Endothelial cell of umbilical vein (primary cell): ENCODE results near the gene MYOD1. TPM values are rescaled to one million over a fixed set of nuclear protein-coding genes. Genes with fewer than 3 reads are reported as not detected.

Source experiments
- BruUV-seq: library from RNA; stranded (reverse); fragments of 400-500 nt; replicated peaks from 2 replicates; lab custom pipeline; 2021; lab: Mats Ljungman, UMichigan
- CTCF ChIA-PET: fragments of 300-600, 350-600 bp; sonication (Branson Sonifier 250); formaldehyde crosslinking; loops from one replicate; lab custom pipeline; 2021; ENCODE audit warnings: antibody characterized with exemption, inconsistent platforms; lab: Charles Lee
- POLR2A ChIA-PET: fragments of 300-600, 350-600 bp; sonication (Branson Sonifier 250); formaldehyde crosslinking; loops from one replicate; lab custom pipeline; 2021; ENCODE audit warnings: antibody characterized with exemption, inconsistent platforms; lab: Charles Lee
- DNase-seq: peaks from one replicate; pipeline ENCODE4 v3.0.0-alpha.2; 2011; ENCODE audit warnings: low read depth, low spot score
- FAIRE-seq: peaks from 2 replicates; lab custom pipeline; 2011; peaks lifted over from hg19 to GRCh38; lab: Jason Lieb, UNC
- H2AFZ ChIP-seq: 2 replicates; pipeline ENCODE4 v1.6.0; 2012; ENCODE audit warnings: low read depth, low read length, control low read depth, inconsistent platforms
- H3K27ac ChIP-seq: 2 replicates; pipeline ENCODE4 v1.5.1; 2011; ENCODE audit warnings: low read depth, mild to moderate bottlenecking, control low read depth, low read length, moderate library complexity; ENCODE audit not compliant: insufficient read depth
- H3K27me3 ChIP-seq, 2 experiments: 2 replicates each; pipeline versions ENCODE4 v1.6.0 to v1.6.1; 2011; ENCODE audit warnings: low read length in 2 of 2, mixed read lengths in 1 of 2; ENCODE audit not compliant: control insufficient read depth in 2 of 2, insufficient read depth in 2 of 2
- H3K36me3 ChIP-seq, 2 experiments: 2 replicates in 1 of 2; 3 replicates in 1 of 2; pipeline ENCODE4 v1.5.1; 2011; ENCODE audit warnings: low read length in 2 of 2, mild to moderate bottlenecking in 1 of 2, moderate library complexity in 1 of 2; ENCODE audit not compliant: control insufficient read depth in 2 of 2, insufficient read depth in 2 of 2; ENCODE audit errors: extremely low read depth in 1 of 2
- H3K4me1 ChIP-seq: 3 replicates; pipeline ENCODE4 v1.5.1; 2011; ENCODE audit warnings: mild to moderate bottlenecking, low read length; ENCODE audit not compliant: control insufficient read depth, insufficient read depth; ENCODE audit errors: extremely low read depth
- H3K4me2 ChIP-seq: 2 replicates; pipeline ENCODE4 v1.6.1; 2011; ENCODE audit warnings: low read length, control low read depth, mixed read lengths; ENCODE audit not compliant: insufficient read depth
- H3K4me3 ChIP-seq, 3 experiments: fragments of 200-600 bp in 1 of 3; sonication (generic), shearing (Covaris generic) in 1 of 3; replicated peaks in 1 of 3; 2 replicates each; pipeline ENCODE4 v1.5.1; 2011 to 2016; ENCODE audit warnings: control low read depth in 3 of 3, low read length in 3 of 3, mild to moderate bottlenecking in 2 of 3, inconsistent platforms in 1 of 3, low read depth in 1 of 3, moderate library complexity in 1 of 3; ENCODE audit not compliant: insufficient read depth in 1 of 3
- H3K79me2 ChIP-seq: 2 replicates; pipeline ENCODE4 v1.6.0; 2012; ENCODE audit warnings: low read length, inconsistent platforms; ENCODE audit not compliant: control insufficient read depth, insufficient read depth
- H3K9ac ChIP-seq: replicated peaks from 2 replicates; pipeline ENCODE3; 2011; ENCODE audit warnings: low read length, control low read depth; ENCODE audit not compliant: insufficient read depth; ENCODE audit errors: extremely low read depth
- H3K9me1 ChIP-seq: replicated peaks from 3 replicates; pipeline ENCODE4 v1.6.0; 2011; ENCODE audit warnings: mild to moderate bottlenecking, low read length; ENCODE audit not compliant: control insufficient read depth, insufficient read depth; ENCODE audit errors: extremely low read depth
- H3K9me3 ChIP-seq: replicated peaks from 2 replicates; pipeline ENCODE4 v1.5.1; 2012; ENCODE audit warnings: low read length, inconsistent platforms; ENCODE audit not compliant: control insufficient read depth, insufficient read depth
- H4K20me1 ChIP-seq: replicated peaks from 2 replicates; pipeline ENCODE3; 2011; ENCODE audit warnings: mild to moderate bottlenecking, low read length; ENCODE audit not compliant: control insufficient read depth, insufficient read depth; ENCODE audit errors: extremely low read depth
- CTCF ChIP-seq, 2 donors: IDR thresholded peaks; 1 replicate in 1 of 2; 2 replicates in 1 of 2; pipeline ENCODE4 v1.5.1; 2011; ENCODE audit warnings: low read length in 2 of 2, mild to moderate bottlenecking in 2 of 2, moderate library complexity in 2 of 2, control low read depth in 1 of 2, inconsistent platforms in 1 of 2, low read depth in 1 of 2; ENCODE audit not compliant: insufficient read depth in 1 of 2; ENCODE audit errors: extremely low read depth in 1 of 2
- EZH2 ChIP-seq: IDR thresholded peaks from 2 replicates; pipeline ENCODE4 v1.6.1; 2012; ENCODE audit warnings: borderline replicate concordance, low read depth, mild to moderate bottlenecking, moderate library complexity, low read length, inconsistent platforms; ENCODE audit not compliant: severe bottlenecking
- FOS ChIP-seq: IDR thresholded peaks from 2 replicates; pipeline ENCODE4 v1.6.1; 2011; ENCODE audit warnings: mild to moderate bottlenecking, low read length, moderate library complexity, borderline replicate concordance; ENCODE audit not compliant: insufficient read depth
- GATA2 ChIP-seq: IDR thresholded peaks from 2 replicates; pipeline ENCODE4 v1.7.0; 2011; ENCODE audit warnings: low read depth, mild to moderate bottlenecking, moderate library complexity, mixed read lengths, low read length; ENCODE audit not compliant: insufficient read length, insufficient read depth
- JUN ChIP-seq: IDR thresholded peaks from 2 replicates; pipeline ENCODE4 v1.6.1; 2011; ENCODE audit warnings: borderline replicate concordance, low read depth; ENCODE audit not compliant: insufficient read length, insufficient read depth
- MYC ChIP-seq: IDR thresholded peaks from one replicate; pipeline ENCODE4 v1.6.1; 2011; ENCODE audit warnings: mild to moderate bottlenecking, low read depth, low read length
- POLR2A ChIP-seq: IDR thresholded peaks from 2 replicates; pipeline ENCODE4 v1.6.1; 2012; ENCODE audit warnings: low read depth, mild to moderate bottlenecking, control low read depth, low read length
- POLR2AphosphoS5 ChIP-seq: IDR thresholded peaks from 2 replicates; pipeline ENCODE4 v1.6.1; 2012; ENCODE audit warnings: low read depth, mild to moderate bottlenecking, control low read depth, low read length, moderate library complexity; ENCODE audit not compliant: insufficient read depth
- dilution Hi-C: fragments of 300-500 bp; cut with MboI; formaldehyde crosslinking; loops from one replicate; pipeline ENCODE4 v1.15.0; 2019; ENCODE audit warnings: low sequenced_read_pairs; ENCODE audit not compliant: extremely low pct_ligation_motif_present
- intact Hi-C: fragments of 100-400 bp; cut with micrococcal nuclease; formaldehyde crosslinking; loops from one replicate; pipeline ENCODE4 v1.10.0; 2022
- polyA plus RNA-seq, 4 experiments: library from polyadenylated mRNA; depleted of rRNA in 3 of 4; stranded (reverse) in 3 of 4; unstranded in 1 of 4; fragments of >200 nt; gene quantifications; 2 replicates each; pipeline versions ENCODE4 v1.2.1 to v1.2.3, GENCODE V29; 2011 to 2012; ENCODE audit warnings: missing spikeins in 1 of 4
- total RNA-seq: library from RNA; stranded (reverse); gene quantifications from 2 replicates; pipeline ENCODE4 v1.2.3, GENCODE V29; 2021
- TF ChIP-seq, protein P1 (sequence below): IDR thresholded peaks from 2 replicates; pipeline ENCODE4 v1.6.1; 2011; ENCODE audit not compliant: insufficient read depth, insufficient read length

The MYOD1 gene
- total and polyA plus RNA-seq, 2 donors (not counting 3 experiments of a cell fraction or from before 2014, with no cell fraction given), result not detected

DNA sequence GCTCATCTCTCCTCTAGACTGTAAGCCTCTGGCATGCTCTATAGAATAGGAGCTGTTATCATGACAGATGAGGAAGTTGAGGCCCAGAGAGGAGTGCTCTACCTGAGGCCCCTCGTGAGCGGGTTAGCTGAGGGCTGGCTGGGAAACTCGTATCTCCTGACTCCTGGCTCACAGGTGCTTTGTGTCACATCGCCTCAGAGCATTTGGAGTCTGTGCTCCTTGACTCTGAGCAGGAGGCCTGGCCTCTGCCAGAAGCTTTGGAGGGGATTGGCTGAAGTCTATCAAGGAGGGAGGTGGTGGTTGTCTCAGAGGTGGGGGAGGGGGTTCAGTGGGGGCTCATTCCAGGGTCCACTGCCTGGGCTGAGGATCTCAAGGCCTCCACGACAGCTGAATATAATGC lies 22.6 kb downstream of the MYOD1 start:
- intact Hi-C loops, result no loop called here
- ChIA-PET POLR2A (no interaction called here), CTCF (interaction anchor here (1.7 kb wide), 1 partner anchor 11 kb away, joined by 5 read pairs; no protein-coding TSS in a partner anchor)
- H3K9ac ChIP-seq, result no peak overlapping the region
- H3K27ac ChIP-seq, result no peak overlapping the region
- dilution Hi-C loops, result no loop called here
- TF ChIP-seq FOS, result no peak
- no peak for TF ChIP-seq POLR2AphosphoS5
- TF ChIP-seq GATA2, result no peak
- no TSS peak for BruUV-seq
- no peaks in the 10 kb centered on the region for H4K20me1 ChIP-seq
- no peak overlapping the region for H3K4me3 ChIP-seq
- H3K9me3 ChIP-seq, result no peaks in the 10 kb centered on the region
- H3K9me1 ChIP-seq, result no peaks in the 10 kb centered on the region
- no peak for DNase-seq
- FAIRE-seq, result no peak
- no peak overlapping the region for H3K4me2 ChIP-seq
- H3K27me3 ChIP-seq, result peaks cover 20 to 26% of the 10 kb centered on the region in 2 experiments
- no peak overlapping the region for H2AFZ ChIP-seq
- no peaks in the 10 kb centered on the region for H3K79me2 ChIP-seq
- no peaks in the 10 kb centered on the region for H3K4me1 ChIP-seq
- no peaks in the 10 kb centered on the region for H3K36me3 ChIP-seq

GRCh38 chr11:17743026-17743807 lies 23.8 kb downstream of the MYOD1 start:
- Histone ChIP-seq H3K27ac (no peak overlapping the region), H3K9me1 (no peaks in the 10 kb centered on the region), H3K9me3 (no peaks in the 10 kb centered on the region), H3K4me2 (no peak overlapping the region), H4K20me1 (no peaks in the 10 kb centered on the region), H3K27me3 (peaks cover 12 to 16% of the 10 kb centered on the region in 2 experiments), H2AFZ (no peak overlapping the region), H3K36me3 (no peaks in the 10 kb centered on the region), H3K9ac (no peak overlapping the region), H3K4me1 (no peaks in the 10 kb centered on the region), H3K4me3 (no peak overlapping the region), H3K79me2 (no peaks in the 10 kb centered on the region)
- DNase-seq, result no peak
- no TSS peak for BruUV-seq
- dilution Hi-C loops, result no loop called here
- intact Hi-C loops, result no loop called here
- FAIRE-seq, result no peak
- CTCF ChIA-PET, result interaction anchor here (1.3 to 1.9 kb wide), 3 partner anchors 12 to 236 kb away, joined by 4 to 12 read pairs (median 5); no protein-coding TSS in a partner anchor
- TF ChIP-seq POLR2A (no peak), JUN (no peak), EZH2 (no peak), CTCF (IDR thresholded peaks at IDR 0.05; ENCODE audit: extremely low read depth in 1 of 2, insufficient read depth in 1 of 2, low read depth in 1 of 2, low read length in 2 of 2) (no peak), POLR2AphosphoS5 (no peak), MYC (no peak), GATA2 (no peak), FOS (no peak)
- TF ChIP-seq, protein P1, sequence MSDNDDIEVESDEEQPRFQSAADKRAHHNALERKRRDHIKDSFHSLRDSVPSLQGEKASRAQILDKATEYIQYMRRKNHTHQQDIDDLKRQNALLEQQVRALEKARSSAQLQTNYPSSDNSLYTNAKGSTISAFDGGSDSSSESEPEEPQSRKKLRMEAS, result no peak
- POLR2A ChIA-PET, result no interaction called here
